Measurements from ENCODE around the gene ATP6V1G2.

The ATP6V1G2 gene

DNA sequence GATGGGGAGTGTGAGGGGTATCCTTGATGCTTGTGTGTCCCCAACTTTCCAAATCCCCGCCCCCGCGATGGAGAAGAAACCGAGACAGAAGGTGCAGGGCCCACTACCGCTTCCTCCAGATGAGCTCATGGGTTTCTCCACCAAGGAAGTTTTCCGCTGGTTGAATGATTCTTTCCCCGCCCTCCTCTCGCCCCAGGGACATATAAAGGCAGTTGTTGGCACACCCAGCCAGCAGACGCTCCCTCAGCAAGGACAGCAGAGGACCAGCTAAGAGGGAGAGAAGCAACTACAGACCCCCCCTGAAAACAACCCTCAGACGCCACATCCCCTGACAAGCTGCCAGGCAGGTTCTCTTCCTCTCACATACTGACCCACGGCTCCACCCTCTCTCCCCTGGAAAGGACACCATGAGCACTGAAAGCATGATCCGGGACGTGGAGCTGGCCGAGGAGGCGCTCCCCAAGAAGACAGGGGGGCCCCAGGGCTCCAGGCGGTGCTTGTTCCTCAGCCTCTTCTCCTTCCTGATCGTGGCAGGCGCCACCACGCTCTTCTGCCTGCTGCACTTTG, 29.0 kb upstream of the ATP6V1G2 start, which contains the start of gene TNF:
Gene TNF, plus strand, starts transcription at position 231 of the 567 bp plus-strand sequence. Its CDS starts 177 bp downstream, at position 408.
- DNase-seq: no peak

DNA sequence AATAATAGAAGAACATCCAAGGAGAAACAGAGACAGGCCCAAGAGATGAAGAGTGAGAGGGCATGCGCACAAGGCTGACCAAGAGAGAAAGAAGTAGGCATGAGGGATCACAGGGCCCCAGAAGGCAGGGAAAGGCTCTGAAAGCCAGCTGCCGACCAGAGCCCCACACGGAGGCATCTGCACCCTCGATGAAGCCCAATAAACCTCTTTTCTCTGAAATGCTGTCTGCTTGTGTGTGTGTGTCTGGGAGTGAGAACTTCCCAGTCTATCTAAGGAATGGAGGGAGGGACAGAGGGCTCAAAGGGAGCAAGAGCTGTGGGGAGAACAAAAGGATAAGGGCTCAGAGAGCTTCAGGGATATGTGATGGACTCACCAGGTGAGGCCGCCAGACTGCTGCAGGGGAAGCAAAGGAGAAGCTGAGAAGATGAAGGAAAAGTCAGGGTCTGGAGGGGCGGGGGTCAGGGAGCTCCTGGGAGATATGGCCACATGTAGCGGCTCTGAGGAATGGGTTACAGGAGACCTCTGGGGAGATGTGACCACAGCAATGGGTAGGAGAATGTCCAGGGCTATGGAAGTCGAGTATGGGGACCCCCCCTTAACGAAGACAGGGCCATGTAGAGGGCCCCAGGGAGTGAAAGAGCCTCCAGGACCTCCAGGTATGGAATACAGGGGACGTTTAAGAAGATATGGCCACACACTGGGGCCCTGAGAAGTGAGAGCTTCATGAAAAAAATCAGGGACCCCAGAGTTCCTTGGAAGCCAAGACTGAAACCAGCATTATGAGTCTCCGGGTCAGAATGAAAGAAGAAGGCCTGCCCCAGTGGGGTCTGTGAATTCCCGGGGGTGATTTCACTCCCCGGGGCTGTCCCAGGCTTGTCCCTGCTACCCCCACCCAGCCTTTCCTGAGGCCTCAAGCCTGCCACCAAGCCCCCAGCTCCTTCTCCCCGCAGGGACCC, 28.0 kb upstream of the ATP6V1G2 start:
- no peak for DNase-seq

DNA sequence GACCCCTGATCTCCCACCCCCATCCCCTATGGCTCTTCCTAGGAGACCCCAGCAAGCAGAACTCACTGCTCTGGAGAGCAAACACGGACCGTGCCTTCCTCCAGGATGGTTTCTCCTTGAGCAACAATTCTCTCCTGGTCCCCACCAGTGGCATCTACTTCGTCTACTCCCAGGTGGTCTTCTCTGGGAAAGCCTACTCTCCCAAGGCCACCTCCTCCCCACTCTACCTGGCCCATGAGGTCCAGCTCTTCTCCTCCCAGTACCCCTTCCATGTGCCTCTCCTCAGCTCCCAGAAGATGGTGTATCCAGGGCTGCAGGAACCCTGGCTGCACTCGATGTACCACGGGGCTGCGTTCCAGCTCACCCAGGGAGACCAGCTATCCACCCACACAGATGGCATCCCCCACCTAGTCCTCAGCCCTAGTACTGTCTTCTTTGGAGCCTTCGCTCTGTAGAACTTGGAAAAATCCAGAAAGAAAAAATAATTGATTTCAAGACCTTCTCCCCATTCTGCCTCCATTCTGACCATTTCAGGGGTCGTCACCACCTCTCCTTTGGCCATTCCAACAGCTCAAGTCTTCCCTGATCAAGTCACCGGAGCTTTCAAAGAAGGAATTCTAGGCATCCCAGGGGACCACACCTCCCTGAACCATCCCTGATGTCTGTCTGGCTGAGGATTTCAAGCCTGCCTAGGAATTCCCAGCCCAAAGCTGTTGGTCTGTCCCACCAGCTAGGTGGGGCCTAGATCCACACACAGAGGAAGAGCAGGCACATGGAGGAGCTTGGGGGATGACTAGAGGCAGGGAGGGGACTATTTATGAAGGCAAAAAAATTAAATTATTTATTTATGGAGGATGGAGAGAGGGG, 27.1 kb upstream of the ATP6V1G2 start:
- DNase-seq: no peak

DNA sequence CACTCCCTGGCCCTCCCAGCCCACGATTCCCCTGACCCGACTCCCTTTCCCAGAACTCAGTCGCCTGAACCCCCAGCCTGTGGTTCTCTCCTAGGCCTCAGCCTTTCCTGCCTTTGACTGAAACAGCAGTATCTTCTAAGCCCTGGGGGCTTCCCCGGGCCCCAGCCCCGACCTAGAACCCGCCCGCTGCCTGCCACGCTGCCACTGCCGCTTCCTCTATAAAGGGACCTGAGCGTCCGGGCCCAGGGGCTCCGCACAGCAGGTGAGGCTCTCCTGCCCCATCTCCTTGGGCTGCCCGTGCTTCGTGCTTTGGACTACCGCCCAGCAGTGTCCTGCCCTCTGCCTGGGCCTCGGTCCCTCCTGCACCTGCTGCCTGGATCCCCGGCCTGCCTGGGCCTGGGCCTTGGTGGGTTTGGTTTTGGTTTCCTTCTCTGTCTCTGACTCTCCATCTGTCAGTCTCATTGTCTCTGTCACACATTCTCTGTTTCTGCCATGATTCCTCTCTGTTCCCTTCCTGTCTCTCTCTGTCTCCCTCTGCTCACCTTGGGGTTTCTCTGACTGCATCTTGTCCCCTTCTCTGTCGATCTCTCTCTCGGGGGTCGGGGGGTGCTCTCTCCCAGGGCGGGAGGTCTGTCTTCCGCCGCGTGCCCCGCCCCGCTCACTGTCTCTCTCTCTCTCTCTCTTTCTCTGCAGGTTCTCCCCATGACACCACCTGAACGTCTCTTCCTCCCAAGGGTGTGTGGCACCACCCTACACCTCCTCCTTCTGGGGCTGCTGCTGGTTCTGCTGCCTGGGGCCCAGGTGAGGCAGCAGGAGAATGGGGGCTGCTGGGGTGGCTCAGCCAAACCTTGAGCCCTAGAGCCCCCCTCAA, 25.9 kb upstream of the ATP6V1G2 start, which contains the start of gene LTA:
Gene LTA, plus strand, starts transcription at position 249 of the 871 bp plus-strand sequence. Its CDS starts 454 bp downstream, at position 703.
- DNase-seq: no peak

DNA sequence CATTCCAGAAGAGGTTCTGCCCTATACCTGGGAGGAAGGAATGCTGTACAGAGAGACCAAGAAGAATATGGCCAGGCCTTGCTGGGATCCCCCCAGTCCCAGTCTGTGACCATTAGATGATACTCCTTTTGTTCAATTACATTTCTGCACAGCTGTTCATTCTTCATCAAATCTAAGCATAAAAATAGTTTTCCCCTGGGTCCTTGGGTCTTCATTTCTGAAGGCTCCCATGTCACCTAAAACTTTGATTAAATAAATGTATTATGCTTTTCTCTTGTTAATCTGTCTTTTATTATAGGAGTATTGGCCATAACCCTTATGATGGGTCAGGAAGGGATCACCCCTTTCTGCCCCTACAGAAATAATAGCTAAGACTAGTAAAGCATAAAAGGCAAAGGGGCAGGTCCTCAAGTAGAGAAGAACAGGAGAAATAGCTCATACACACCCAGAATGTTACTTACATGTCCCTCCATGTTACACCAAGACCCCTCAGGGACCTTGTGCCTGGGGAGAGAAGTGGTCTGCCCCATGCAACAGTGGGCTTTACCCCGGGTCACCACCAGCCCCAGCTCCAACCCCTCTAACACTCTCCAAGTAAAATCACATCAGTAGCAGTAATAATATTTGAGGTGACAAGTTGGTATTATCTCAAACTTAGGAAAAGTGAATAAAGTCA, 23.6 kb upstream of the ATP6V1G2 start:
- no peak for DNase-seq

DNA sequence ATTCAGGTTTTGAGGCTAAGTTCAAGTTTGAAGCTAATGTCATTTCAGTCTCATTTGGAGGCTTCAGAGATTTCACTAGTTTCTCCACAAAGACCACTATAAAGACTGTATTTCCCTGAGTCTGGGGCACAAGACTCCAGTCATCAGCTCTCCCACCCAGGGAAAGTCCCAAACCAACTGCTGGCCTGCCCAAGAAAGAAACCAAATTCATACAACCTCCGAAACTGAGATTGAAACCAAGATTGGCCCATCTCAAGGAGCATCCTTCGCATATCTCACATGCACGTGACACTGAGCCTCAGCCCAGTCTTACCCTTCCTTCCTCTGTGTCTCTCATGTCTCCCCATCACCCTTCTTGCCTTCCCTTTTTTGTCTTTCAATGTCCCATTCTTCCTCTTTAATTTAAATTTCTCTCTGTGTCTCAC, 22.1 kb upstream of the ATP6V1G2 start:
- DNase-seq: no peak

DNA sequence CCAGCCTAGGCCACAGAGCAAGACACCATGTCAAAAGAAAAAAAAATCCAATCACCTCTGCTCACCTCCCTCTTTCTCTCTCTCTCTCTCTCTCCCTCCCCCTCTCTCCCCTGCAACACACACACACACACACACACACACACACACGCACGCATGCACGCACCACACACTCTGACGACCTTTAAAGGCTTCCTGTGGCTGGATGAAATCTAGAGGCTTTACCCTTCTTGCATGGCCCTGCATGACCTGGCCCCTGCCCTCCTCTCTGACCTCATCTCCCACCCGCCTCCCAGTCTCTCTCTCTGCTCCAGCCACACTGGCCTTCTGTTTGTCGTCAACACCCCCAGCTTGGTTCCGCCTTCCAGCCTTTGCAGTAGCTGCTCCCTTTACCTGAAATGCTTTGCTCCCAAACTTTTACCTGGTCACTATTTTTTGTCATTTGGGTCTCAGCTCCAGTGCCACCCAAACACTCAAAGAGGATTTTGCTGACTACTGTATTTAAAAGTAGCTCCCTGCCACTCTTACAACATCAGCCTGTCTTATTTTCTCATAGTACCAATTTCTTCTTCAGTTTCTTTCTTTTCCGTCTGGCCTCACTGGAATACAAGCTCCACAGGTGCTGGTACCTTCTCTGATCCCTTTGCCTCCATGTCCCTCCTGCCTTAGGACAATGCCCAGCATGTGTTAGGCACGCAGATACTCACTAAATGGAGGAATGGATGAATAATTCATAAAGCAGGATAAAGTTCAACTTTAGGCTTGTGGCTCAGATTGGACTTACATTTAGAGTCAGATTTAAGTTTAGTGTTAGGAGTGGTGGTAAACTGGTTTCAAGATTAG, 21.3 kb upstream of the ATP6V1G2 start:
- DNase-seq: no peak

DNA sequence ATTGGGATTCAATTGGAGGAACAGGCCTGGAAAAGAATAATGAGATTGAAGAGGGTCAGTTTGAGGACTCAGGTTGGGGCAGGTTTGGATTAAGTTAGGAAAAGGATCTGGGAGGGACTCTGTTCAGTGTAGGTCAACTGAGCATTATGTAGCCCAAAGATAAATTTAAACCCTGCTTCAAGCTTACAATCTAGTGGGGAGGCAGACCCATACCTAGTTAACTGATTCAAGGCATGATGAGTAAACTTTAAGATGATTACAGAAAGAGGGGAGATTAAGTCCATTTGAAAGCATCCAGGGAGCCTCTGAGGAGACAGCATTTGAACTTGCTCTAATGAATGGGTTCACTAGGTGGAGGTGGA, 14.3 kb upstream of the ATP6V1G2 start:
- DNase-seq: no peak

DNA sequence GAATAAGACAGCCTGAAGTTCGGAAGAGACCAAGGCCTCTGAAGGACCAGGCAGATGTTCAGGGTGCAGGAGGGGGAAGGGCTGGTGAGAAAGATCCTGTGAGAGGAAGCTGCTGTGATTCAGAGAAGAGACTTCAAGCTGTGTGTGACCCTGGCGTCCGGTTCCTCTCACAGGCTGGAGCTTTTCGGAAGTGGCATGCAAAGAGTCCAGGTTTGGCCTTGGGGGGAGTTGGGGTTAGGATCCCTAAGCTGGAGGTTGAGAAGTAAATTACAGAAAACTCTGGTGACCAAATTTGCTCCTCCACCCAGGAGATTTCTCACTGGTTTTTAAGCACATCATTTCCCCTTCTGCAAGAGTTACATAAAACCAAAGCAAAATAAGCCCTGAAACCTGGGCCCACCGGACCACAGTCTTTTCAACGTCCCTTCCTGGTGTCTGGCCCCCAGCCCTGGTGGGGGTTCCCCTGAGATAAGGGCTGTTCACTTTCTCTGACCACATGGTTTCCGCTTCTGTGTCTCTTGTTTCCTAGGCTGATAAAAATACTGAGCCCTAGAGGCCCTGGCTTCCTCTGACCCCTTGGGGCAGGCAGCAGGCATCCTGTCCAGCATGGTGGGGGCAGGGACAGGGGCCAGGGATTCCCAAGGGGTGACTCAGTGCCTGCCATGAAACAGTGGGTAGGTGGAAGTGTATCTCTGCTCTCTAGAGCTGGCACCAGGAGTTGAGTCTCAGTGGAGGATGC, 13.7 kb upstream of the ATP6V1G2 start:
- DNase-seq: no peak

DNA sequence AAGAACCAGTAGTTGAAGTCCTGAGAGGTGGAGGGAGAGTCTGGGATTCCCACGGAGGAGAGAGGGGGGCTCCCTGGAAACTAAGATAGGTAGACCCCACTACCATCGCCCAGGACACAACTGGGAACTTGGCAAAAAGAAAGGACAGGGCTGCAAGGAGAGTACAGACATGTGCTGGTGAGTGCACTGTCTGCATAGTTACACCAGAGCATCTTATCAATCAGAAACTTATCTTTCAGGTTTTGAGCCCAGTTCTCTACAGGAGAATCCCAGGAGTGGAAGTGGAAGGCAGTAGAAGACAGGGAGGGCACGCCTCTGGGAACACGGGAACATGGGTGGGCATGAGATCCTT, 13.2 kb upstream of the ATP6V1G2 start:
- no peak for DNase-seq

DNA sequence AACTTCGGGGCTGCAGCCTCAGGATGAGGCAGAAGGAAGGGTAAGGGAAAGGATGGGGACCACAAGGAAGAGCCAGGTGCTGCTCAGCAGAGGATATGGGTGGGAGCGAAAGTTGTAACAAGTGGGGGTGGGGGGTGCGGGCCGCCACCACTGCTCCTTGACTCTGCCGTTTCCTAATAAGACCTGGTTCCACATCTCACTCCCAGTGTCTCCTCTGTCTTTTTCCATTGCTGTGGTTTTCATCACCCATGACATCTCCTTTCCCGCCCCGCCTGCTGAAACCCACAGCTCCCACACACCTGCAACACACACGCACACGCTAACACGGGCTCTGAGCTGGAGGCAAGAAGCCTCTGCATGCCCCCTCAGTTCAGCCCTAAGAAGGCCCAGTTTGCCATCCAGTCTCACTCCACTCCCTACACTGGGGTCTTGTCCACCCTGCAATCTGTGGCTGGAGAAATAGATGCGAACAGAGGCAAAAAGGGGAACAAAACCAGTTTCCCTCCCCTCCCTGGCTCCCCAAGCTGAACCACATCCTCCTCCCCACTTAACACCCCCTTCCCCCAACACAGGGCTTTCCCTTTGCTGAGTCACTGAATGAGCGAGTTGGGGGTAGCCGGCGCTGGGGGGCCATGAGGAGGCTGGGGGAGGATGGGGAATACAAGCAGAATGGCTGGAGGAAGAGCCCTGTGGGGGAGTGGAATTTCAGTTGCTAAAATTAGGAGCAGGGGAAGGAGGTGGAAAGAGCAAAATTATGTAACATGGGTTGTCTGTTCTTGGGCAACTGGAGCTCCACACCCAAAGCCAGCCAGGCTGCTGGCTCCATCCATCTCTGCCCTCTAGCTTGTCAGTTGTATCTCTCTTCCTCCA, 12.5 kb upstream of the ATP6V1G2 start:
- no peak for DNase-seq

DNA sequence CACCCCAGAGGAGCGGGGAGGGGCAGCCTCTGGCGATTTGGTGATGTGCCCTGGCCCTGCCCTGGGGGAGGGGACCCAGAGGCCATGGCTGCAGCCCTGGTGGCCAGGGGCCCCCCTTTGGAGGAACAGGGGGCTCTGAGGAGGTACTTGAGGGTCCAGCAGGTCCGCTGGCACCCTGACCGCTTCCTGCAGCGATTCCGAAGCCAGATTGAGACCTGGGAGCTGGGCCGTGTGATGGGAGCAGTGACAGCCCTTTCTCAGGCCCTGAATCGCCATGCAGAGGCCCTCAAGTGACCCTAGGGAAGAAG, 11.9 kb upstream of the ATP6V1G2 start:
- DNase-seq: no peak

DNA sequence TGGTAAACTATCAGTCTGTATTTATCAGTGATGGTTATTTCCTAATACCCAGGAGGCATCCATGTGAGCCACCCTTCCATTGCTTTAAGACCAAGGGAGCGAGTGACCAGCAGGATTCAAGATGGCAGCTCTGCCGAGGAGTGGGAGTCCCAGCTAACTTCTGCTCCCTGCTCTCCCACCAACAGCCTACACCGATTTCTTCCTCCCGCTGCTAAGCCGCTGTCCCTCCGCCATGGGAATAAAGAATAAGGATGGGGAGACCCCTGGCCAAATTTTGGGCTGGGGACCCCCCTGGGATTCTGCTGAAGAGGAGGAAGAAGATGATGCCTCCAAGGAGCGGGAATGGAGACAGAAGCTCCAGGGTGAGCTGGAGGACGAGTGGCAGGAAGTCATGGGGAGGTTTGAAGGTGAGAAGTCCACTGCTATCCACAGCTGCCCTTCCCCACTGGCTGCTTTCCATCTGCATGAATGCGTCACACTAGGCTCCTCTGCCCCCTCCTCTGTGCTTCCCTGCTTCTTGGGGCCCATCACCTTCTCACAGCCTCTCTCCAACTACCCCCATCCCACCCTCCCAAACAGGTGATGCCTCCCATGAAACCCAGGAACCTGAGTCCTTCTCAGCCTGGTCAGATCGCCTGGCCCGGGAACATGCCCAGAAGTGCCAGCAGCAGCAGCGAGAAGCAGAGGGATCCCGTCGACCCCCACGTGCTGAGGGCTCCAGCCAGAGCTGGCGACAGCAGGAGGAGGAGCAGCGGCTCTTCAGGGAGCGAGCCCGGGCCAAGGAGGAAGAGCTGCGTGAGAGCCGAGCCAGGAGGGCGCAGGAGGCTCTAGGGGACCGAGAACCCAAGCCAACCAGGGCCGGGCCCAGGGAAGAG, 11.3 kb upstream of the ATP6V1G2 start:
- DNase-seq: no peak

DNA sequence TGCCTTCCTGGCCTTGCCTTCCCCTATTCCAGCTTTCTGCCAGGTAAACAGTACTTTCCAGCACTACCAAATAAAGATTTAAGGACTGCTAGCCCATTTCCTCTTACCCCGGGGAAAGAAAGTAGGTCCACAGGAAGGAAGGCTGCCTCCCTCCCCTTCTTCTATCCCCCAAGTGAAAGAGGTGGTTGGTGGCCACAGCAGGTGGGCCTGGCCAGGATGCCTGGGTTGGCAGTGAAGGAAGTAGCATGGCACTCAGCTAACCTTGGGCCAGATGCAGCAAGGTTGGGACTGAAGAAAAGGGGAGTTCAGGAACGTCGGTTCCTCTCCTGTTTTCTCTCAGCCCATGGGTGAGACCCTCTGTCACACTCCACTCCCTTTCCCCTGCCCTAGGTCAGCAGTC, 9.9 kb upstream of the ATP6V1G2 start:
- DNase-seq: no peak

DNA sequence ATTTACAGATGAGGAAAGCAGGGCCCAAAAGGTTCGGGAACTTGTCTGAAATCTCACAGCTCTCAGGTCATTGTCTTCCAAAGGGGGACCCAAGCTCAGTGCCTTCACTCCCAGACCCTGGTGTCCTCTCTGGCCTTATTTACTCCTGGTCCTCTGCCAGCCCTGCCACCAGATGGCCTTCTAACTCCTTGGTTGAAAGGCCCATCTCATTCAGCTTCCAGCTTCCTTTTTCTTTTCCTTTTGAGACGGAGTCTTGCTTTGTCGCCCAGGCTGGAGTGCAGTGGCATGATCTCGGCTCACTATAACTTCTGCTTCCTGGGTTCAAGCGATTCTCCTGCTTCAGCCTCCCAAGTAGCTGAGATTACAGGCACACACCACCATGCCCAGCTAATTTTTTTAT, 5.0 kb upstream of the ATP6V1G2 start:
- peak; percentile 13 for DNase-seq

DNA sequence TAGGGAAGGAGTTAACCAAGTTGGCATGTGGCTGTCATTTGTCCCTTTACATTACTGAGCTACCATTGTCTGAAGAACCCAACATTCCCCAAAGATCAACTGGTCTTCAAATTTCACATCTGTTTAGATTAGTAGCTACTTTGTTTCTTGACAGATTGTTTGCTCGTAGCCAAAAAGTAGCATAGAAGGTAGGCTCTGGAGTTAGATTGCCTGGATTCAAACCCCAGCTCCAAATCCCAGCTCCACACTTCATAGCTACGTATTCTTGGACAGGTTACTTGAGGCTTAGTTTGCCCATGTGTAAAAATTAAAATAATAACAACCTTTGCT, 2.1 kb upstream of the ATP6V1G2 start:
- no peak for DNase-seq

DNA sequence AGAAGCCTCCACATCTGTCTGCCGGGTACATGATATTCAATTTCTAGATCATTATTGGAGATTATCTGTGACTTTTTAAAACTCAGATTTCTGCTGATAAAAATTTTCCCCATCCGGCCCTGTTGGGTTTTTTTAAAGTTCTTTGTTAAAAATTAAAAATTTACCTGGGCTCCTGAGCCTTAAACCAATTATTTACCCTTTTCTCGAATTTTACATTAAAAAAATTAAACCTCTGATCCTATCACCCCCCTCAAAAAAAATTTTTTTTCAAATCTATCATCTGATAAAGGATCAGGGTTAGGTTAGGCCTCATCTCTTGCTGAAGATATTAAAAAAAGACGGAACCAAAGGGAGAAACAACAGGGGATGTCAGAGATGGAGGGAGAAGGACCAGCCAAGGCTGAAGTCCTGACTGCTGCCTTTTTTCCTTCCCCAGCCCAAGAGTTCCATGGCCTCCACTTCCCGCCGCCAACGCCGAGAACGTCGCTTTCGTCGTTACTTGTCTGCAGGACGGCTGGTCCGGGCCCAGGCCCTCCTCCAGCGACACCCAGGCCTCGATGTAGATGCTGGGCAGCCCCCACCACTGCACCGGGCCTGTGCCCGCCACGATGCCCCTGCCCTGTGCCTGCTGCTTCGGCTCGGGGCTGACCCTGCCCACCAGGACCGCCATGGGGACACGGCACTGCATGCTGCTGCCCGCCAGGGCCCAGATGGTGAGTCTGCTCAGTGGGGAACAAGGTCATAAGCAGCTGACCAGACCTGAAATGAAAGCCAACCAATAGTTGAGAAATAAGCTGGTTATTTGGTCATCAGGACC, 1.5 kb upstream of the ATP6V1G2 start:
- no peak for DNase-seq
